ENCODE results near the gene ACSL5. TPM values are rescaled to one million over a fixed set of nuclear protein-coding genes. Genes with fewer than 3 reads are reported as not detected.

The ACSL5 gene
- total RNA-seq, 1 donor from 2014 or later, result 0.68 TPM

DNA sequence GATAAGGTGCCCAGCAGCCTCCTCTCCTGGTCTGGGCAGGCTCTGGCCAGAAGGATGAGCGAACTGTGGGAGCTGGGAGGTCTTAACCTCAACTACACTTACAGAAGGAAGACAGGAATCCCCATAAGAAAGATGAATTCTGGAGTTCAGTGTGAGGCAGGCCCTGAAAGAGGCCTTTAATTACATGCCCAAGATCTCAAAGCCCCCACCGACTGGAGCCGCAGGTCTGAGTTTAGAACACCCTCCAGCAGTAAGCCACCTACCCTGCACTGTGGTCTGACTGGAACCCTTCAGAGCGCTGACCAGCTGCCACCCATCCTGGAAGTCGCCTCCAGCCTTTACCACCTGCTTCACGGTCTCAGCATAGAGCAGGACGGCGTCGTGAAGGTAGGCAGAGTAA is 28.2 kb upstream of the ACSL5 start:
- Histone ChIP-seq H3K4me1 (ENCODE audit: insufficient read depth, low read length) (no peaks in the 10 kb centered on the region), H3K27ac (ENCODE audit: low read depth, low read length) (no peak overlapping the region), H3K9ac (ENCODE audit: low read length) (no peak overlapping the region), H3K9me3 (ENCODE audit: insufficient read depth, low read depth, low read length) (no peaks in the 10 kb centered on the region), H2AFZ (ENCODE audit: low read depth, low read length) (no peak overlapping the region), H3K4me3 (ENCODE audit: insufficient read depth, low read depth, low read length) (no peak overlapping the region), H3K36me3 (ENCODE audit: insufficient read depth, low read length) (no peaks in the 10 kb centered on the region), H3K27me3 (ENCODE audit: insufficient read depth, low read length) (no peaks in the 10 kb centered on the region), H3K79me2 (ENCODE audit: insufficient read depth, low read length) (no peaks in the 10 kb centered on the region), H4K20me1 (ENCODE audit: insufficient read depth, low read length) (no peaks in the 10 kb centered on the region), H3K4me2 (ENCODE audit: low read length) (no peak overlapping the region)
- no peak overlapping the region for H3K4me3 Mint-ChIP-seq (ENCODE audit: unreplicated experiment)
- DNase-seq (ENCODE audit: low read depth) (no peak), FAIRE-seq (no peak)
- no peaks in the 10 kb centered on the region for H3K4me1 Mint-ChIP-seq (ENCODE audit: low read depth, unreplicated experiment)
- no peak overlapping the region for H3K27ac Mint-ChIP-seq (ENCODE audit: unreplicated experiment)
- H3K36me3 Mint-ChIP-seq (ENCODE audit: low read depth, unreplicated experiment), result no peaks in the 10 kb centered on the region
- no peak for TF ChIP-seq EZH2 (IDR thresholded peaks at IDR 0.05; ENCODE audit: insufficient read depth, low read length)
- TF ChIP-seq, protein P1, sequence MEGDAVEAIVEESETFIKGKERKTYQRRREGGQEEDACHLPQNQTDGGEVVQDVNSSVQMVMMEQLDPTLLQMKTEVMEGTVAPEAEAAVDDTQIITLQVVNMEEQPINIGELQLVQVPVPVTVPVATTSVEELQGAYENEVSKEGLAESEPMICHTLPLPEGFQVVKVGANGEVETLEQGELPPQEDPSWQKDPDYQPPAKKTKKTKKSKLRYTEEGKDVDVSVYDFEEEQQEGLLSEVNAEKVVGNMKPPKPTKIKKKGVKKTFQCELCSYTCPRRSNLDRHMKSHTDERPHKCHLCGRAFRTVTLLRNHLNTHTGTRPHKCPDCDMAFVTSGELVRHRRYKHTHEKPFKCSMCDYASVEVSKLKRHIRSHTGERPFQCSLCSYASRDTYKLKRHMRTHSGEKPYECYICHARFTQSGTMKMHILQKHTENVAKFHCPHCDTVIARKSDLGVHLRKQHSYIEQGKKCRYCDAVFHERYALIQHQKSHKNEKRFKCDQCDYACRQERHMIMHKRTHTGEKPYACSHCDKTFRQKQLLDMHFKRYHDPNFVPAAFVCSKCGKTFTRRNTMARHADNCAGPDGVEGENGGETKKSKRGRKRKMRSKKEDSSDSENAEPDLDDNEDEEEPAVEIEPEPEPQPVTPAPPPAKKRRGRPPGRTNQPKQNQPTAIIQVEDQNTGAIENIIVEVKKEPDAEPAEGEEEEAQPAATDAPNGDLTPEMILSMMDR (IDR thresholded peaks at IDR 0.05; ENCODE audit: insufficient read depth, low read depth, low read length), result no peak
- peaks cover 2% of the 10 kb centered on the region for H3K9me3 Mint-ChIP-seq (ENCODE audit: unreplicated experiment)
- H3K27me3 Mint-ChIP-seq (ENCODE audit: low read depth, unreplicated experiment), result peaks cover 8% of the 10 kb centered on the region

DNA sequence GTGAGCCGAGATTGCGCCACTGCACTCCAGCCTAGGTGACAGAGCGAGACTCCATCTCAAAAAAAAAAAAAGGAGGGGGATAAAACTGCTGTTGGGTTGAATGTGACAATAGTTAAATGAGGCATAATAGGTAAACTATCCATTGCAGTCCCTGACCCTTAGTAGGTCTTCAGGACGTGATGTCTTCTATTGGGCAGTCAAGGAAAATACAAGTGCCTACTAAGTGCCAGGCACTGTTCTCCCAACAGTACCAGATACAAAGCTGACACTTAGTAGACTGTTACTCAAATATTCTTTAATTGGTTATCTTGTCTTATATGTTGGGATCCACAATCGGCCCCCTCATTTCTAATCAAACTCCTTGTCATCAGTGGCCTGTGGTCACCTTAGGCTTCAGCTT is 27.1 kb upstream of the ACSL5 start:
- Histone ChIP-seq H3K79me2 (ENCODE audit: insufficient read depth, low read length) (no peaks in the 10 kb centered on the region), H2AFZ (ENCODE audit: low read depth, low read length) (no peak overlapping the region), H3K9me3 (ENCODE audit: insufficient read depth, low read depth, low read length) (no peaks in the 10 kb centered on the region), H3K4me3 (ENCODE audit: insufficient read depth, low read depth, low read length) (no peak overlapping the region), H3K27ac (ENCODE audit: low read depth, low read length) (no peak overlapping the region), H3K36me3 (ENCODE audit: insufficient read depth, low read length) (no peaks in the 10 kb centered on the region), H3K4me2 (ENCODE audit: low read length) (no peak overlapping the region), H4K20me1 (ENCODE audit: insufficient read depth, low read length) (no peaks in the 10 kb centered on the region), H3K9ac (ENCODE audit: low read length) (no peak overlapping the region), H3K4me1 (ENCODE audit: insufficient read depth, low read length) (no peaks in the 10 kb centered on the region), H3K27me3 (ENCODE audit: insufficient read depth, low read length) (no peaks in the 10 kb centered on the region)
- Mint-ChIP-seq H3K4me1 (ENCODE audit: low read depth, unreplicated experiment) (no peaks in the 10 kb centered on the region), H3K9me3 (ENCODE audit: unreplicated experiment) (peaks cover 2% of the 10 kb centered on the region), H3K27me3 (ENCODE audit: low read depth, unreplicated experiment) (peaks cover 10% of the 10 kb centered on the region), H3K36me3 (ENCODE audit: low read depth, unreplicated experiment) (no peaks in the 10 kb centered on the region), H3K27ac (ENCODE audit: unreplicated experiment) (no peak overlapping the region), H3K4me3 (ENCODE audit: unreplicated experiment) (no peak overlapping the region)
- no peak for DNase-seq (ENCODE audit: low read depth)
- TF ChIP-seq, protein P1 (IDR thresholded peaks at IDR 0.05; ENCODE audit: insufficient read depth, low read depth, low read length), result no peak
- TF ChIP-seq EZH2 (IDR thresholded peaks at IDR 0.05; ENCODE audit: insufficient read depth, low read length), result no peak
- FAIRE-seq, result no peak

DNA sequence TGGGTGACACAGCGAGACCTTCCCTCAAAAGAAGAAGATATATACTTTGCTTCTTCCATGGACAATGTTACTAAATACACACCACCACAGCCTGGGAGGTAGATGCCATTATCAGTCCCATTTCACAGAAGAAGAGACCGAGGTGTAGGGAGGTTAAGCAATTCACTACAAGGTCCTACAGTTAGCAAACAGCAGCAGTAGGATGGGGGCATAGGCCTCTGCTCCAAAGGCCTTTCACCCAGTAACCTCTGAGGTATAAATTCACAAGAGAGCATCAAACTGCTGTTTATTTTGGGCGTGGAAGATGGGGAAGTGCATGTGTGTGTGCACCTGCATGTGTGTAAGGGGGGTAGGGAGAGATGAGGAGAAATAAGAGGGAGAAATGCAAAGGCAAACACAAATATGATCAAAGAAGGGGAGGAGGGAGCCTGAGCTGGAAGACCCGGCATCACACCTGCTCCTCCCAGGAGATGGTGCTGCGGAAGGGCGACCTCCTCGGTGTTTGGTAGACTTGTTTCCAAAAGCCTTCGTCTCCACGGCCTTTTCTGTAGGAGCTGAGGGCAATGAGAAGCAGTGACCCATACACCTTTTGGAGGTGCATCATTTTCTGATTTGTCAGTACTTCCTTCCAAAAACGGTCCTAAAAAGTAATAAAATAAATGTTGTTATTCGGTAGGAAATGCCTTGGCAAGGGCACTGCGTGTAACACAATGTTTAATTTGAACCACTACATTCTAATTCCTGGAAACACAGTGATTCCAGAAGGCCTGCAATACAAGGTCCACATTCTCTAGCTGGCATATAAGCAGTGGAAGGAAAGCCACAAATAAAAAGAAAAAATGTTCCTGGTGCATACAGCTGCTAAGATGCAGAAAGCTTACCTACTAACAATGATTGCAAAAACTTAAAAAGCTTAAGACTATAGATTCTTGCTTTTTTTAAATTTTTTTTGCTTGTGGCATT is 25.9 kb upstream of the ACSL5 start:
- Mint-ChIP-seq H3K4me1 (ENCODE audit: low read depth, unreplicated experiment) (no peaks in the 10 kb centered on the region), H3K9me3 (ENCODE audit: unreplicated experiment) (peaks cover 2% of the 10 kb centered on the region), H3K27me3 (ENCODE audit: low read depth, unreplicated experiment) (peaks cover 8% of the 10 kb centered on the region), H3K27ac (ENCODE audit: unreplicated experiment) (no peak overlapping the region), H3K4me3 (ENCODE audit: unreplicated experiment) (no peak overlapping the region), H3K36me3 (ENCODE audit: low read depth, unreplicated experiment) (no peaks in the 10 kb centered on the region)
- Histone ChIP-seq H3K36me3 (ENCODE audit: insufficient read depth, low read length) (no peaks in the 10 kb centered on the region), H3K27me3 (ENCODE audit: insufficient read depth, low read length) (no peaks in the 10 kb centered on the region), H3K9me3 (ENCODE audit: insufficient read depth, low read depth, low read length) (no peaks in the 10 kb centered on the region), H3K27ac (ENCODE audit: low read depth, low read length) (no peak overlapping the region), H3K4me1 (ENCODE audit: insufficient read depth, low read length) (no peaks in the 10 kb centered on the region), H3K9ac (ENCODE audit: low read length) (no peak overlapping the region), H3K4me3 (ENCODE audit: insufficient read depth, low read depth, low read length) (no peak overlapping the region), H4K20me1 (ENCODE audit: insufficient read depth, low read length) (no peaks in the 10 kb centered on the region), H3K4me2 (ENCODE audit: low read length) (no peak overlapping the region), H2AFZ (ENCODE audit: low read depth, low read length) (no peak overlapping the region), H3K79me2 (ENCODE audit: insufficient read depth, low read length) (no peaks in the 10 kb centered on the region)
- DNase-seq (ENCODE audit: low read depth) (no peak), FAIRE-seq (no peak)
- TF ChIP-seq, protein P1 (IDR thresholded peaks at IDR 0.05; ENCODE audit: insufficient read depth, low read depth, low read length), result no peak
- TF ChIP-seq EZH2 (IDR thresholded peaks at IDR 0.05; ENCODE audit: insufficient read depth, low read length), result no peak

Measured in astrocyte (in vitro differentiated cells and primary cell).